Epithelial cell of proximal tubule (primary cell): ENCODE data around the gene RNF223. TPM values are rescaled to one million over a fixed set of nuclear protein-coding genes. Genes with fewer than 3 reads are reported as not detected.

ENCODE experiments used
- DNase-seq: peaks from one replicate; pipeline ENCODE4 v3.0.0-alpha.2; 2011; ENCODE audit warnings: low read depth
- H3K4me3 ChIP-seq: 2 replicates; pipeline ENCODE4 v1.5.1; 2011; ENCODE audit warnings: low read depth, mild to moderate bottlenecking, low read length
- total RNA-seq: library from RNA; depleted of rRNA; stranded (reverse); fragments of >200 nt; gene quantifications from 2 replicates; pipeline ENCODE4 v1.2.3, GENCODE V29; 2015
- TF ChIP-seq, protein P1 (sequence below): conservative IDR thresholded peaks from 2 replicates; pipeline ENCODE4 v1.5.1; 2012; ENCODE audit warnings: low read depth, mild to moderate bottlenecking, low read length

Gene RNF223
- total RNA-seq, 1 donor from 2014 or later = 1.6 TPM

DNA sequence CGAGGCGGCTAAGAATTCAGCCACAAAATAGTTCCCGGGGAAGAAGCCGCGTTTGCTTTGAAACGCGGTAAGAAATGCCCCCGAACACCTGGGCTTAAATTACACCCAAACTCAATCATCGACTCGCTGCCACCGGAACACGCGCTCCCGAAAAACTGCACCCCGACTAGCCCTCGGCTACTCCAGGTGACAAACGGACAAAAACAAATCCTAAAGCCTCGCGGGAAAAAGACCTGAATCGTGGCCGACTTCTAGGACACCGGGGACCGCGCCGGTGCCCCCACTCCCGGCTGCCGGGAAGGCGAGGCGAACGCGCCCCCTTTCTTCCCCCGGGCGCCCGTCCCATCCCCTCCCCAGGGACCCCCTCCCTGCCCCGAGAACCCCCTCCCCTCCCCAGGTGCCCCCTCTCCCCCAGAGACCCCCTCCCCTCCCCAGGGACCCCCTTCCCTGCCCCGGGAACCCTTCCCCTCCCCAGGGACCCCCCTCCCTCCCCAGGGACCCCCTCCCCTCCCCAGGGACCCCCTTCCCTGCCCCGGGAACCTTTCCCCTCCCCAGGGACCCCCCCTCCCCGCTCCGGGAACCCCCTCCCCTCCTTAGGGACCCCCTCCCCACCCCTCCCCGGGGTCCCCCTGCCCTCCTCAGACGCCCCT, 41.2 kb upstream of the RNF223 start:
- TF ChIP-seq, protein P1, sequence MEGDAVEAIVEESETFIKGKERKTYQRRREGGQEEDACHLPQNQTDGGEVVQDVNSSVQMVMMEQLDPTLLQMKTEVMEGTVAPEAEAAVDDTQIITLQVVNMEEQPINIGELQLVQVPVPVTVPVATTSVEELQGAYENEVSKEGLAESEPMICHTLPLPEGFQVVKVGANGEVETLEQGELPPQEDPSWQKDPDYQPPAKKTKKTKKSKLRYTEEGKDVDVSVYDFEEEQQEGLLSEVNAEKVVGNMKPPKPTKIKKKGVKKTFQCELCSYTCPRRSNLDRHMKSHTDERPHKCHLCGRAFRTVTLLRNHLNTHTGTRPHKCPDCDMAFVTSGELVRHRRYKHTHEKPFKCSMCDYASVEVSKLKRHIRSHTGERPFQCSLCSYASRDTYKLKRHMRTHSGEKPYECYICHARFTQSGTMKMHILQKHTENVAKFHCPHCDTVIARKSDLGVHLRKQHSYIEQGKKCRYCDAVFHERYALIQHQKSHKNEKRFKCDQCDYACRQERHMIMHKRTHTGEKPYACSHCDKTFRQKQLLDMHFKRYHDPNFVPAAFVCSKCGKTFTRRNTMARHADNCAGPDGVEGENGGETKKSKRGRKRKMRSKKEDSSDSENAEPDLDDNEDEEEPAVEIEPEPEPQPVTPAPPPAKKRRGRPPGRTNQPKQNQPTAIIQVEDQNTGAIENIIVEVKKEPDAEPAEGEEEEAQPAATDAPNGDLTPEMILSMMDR = no peak
- peak overlapping the region; percentile 75 for H3K4me3 ChIP-seq
- DNase-seq = no peak

DNA sequence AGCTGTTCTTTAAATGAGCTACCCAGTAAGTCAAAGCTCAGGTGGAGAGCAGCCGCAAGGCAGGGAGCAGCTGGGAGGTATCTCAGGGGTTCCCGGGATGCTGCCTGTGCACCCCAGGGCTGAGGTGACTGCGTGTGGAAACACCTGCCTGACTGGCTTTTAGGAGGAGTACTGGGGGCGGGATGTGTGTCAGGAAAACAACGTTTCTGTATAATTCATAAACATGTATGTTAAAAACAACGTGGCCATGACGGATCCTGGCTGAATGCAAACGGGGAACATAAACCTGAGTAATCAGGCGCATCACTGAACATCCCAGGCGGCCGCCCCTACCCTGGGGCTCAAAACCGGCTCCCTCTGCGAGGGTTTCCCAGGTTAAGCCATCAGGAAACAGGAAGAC, 40.3 kb upstream of the RNF223 start:
- DNase-seq = no peak
- TF ChIP-seq, protein P1 = no peak
- no peak overlapping the region for H3K4me3 ChIP-seq

DNA sequence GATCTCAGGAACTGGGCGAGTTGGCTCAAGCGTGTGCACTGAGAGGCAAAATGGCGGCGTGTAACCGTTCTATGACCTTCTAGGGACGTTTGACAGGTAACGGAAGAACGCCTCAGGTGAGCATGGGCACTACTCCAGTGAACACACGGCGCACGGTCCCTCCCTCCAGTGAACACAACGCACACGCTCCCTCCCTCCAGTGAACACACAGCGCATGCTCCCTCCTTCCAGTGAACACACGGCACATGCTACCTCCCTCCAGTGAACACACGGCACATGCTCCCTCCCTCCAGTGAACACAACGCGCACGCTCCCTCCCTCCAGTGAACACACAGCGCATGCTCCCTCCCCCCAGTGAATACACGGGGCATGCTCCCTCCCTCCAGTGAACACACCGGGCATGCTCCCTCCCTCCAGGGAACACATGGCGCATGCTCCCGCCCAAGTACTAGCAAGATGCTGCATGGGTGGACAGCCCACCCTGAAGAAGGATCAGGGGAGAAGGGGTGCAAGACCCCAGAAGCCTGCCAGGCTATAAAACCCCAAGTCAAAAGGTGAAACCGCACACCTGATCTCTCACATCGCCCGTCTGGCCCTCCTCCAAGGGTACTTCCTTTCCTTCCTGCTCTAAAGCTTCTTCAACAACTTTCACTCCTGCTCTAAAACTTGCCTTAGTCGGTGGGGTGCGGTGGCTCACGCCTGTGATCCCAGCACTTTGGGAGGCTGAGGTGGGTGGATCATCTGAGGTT, 38.3 kb upstream of the RNF223 start:
- TF ChIP-seq, protein P1 = no peak
- no peak for DNase-seq
- no peak overlapping the region for H3K4me3 ChIP-seq

DNA sequence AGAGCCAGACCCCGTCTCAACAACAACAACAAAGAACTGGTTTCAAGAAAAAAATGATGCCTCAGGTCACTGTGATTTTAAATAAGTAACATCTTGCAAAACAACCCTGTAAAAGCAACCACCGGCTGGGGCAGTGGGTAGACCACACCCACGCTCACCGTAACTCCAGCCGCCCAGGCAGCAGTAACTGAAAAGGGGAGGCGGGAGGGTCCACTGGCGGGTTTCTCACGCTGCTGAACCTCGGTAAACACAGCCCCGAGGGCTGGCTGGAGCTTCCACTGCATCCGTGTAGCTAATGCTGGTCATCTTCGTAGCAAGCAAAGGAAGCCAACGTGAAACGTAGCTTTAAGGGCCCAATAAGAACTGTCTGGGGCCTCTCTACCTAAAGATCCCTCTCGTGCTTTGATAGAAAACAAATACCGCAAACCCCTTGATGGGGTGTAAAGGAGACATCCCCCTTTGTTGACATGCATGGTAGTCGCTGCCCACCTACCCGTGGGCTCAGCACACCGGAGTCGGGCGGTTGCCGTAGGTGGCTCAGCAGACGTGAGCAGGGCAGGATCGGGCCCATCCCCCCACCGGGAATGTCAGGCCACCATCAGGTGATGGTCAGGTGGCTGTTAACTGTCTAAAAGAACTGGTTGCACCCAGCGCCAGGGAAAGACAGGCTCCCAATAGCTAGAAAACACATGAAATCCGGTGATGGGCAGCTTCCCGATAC, 37.6 kb upstream of the RNF223 start:
- TF ChIP-seq, protein P1 = no peak
- DNase-seq = no peak
- H3K4me3 ChIP-seq = no peak overlapping the region

DNA sequence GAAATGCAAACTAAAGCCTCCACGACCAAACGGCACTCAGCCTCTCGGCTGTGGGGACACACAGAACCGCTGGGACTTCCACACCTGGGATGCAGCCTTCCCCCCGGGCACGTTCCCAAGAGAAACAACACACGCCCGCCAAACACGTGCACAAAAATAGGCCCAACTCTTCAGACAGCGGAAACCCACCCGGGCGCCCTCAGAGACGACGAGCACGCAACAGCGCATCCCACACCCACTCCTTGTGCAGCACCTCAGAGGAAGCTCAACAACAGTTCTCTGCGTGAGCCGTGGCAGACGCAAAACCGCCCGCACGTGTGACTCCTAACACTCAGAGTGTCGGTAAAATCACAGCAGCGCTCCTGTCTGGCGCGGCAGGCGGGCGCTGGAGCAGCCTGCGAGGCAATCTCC, 36.5 kb upstream of the RNF223 start:
- TF ChIP-seq, protein P1 = no peak
- no peak for DNase-seq
- H3K4me3 ChIP-seq = no peak overlapping the region

DNA sequence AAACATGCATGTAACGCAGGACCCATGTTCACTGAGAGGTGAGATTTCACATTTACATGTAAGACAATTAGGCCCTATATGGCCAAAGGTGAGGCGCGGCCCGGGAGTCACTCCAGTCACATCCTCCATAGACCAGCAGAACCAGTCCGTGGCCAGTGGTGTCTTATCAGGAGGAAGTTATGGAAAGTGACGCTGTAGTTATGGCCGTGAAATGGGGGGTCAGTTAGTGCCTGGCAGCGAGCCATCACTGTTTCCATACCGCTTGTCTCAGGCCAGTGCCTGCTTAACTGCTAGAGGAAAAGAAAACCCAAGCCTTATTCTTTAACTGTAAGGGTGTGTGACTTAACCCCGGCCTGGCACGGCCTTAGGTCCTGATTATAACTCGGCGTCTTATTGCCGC, 35.6 kb upstream of the RNF223 start:
- DNase-seq = no peak
- TF ChIP-seq, protein P1 = no peak

More for the DNA sequence above, 35.6 kb upstream of the RNF223 start:
- H3K4me3 ChIP-seq = no peak overlapping the region
